GM23248 (cell line): ENCODE measurements around the gene HUWE1. TPM values are rescaled to one million over a fixed set of nuclear protein-coding genes. Genes with fewer than 3 reads are reported as not detected.

Experiments
- DNase-seq: peaks from one replicate; pipeline ENCODE4 v3.0.0-alpha.2; 2015
- H2AFZ ChIP-seq: fragments of 200-600 bp; sonication (generic); 2 replicates; pipeline ENCODE4 v1.6.1; 2016; ENCODE audit warnings: antibody characterized with exemption
- H3F3A ChIP-seq: fragments of 200-600 bp; sonication (generic); 2 replicates; pipeline ENCODE4 v1.6.1; 2016; ENCODE audit warnings: mild to moderate bottlenecking, antibody characterized with exemption, mixed run types; ENCODE audit not compliant: insufficient read depth
- H3K27ac ChIP-seq: fragments of 200-600 bp; sonication (generic); 2 replicates; pipeline ENCODE4 v1.5.1; 2016; ENCODE audit warnings: mild to moderate bottlenecking
- H3K27me3 ChIP-seq: fragments of 200-600 bp; sonication (generic); replicated peaks from 2 replicates; pipeline ENCODE4 v1.6.1; 2016; ENCODE audit warnings: mild to moderate bottlenecking; ENCODE audit not compliant: insufficient read depth
- H3K36me3 ChIP-seq: fragments of 200-600 bp; sonication (generic); 2 replicates; pipeline ENCODE4 v1.6.1; 2016; ENCODE audit warnings: low read depth, mild to moderate bottlenecking
- H3K4me1 ChIP-seq: fragments of 200-600 bp; sonication (generic); 2 replicates; pipeline ENCODE4 v1.6.1; 2016; ENCODE audit warnings: mild to moderate bottlenecking; ENCODE audit not compliant: insufficient read depth
- H3K4me2 ChIP-seq: fragments of 200-600 bp; sonication (generic); one replicate; pipeline ENCODE4 v1.6.1; 2016; ENCODE audit warnings: mild to moderate bottlenecking; ENCODE audit not compliant: unreplicated experiment
- H3K4me3 ChIP-seq: fragments of 200-600 bp; sonication (generic); 2 replicates; pipeline ENCODE4 v1.5.1; 2016; ENCODE audit warnings: mild to moderate bottlenecking
- H3K79me2 ChIP-seq: fragments of 200-600 bp; sonication (generic); 2 replicates; pipeline ENCODE4 v1.6.1; 2016; ENCODE audit warnings: mild to moderate bottlenecking; ENCODE audit not compliant: insufficient read depth
- H3K9ac ChIP-seq: fragments of 200-600 bp; sonication (generic); 2 replicates; pipeline ENCODE4 v1.6.1; 2016; ENCODE audit warnings: mild to moderate bottlenecking
- H3K9me2 ChIP-seq: fragments of 200-600 bp; sonication (generic); 2 replicates; pipeline ENCODE4 v1.6.1; 2016; ENCODE audit warnings: mixed run types, mild to moderate bottlenecking, moderate library complexity; ENCODE audit not compliant: insufficient read depth
- H3K9me3 ChIP-seq: fragments of 200-600 bp; sonication (generic); one replicate; pipeline ENCODE4 v1.6.1; 2017; ENCODE audit warnings: low read depth
- H4K20me1 ChIP-seq: fragments of 200-600 bp; sonication (generic); 2 replicates; pipeline ENCODE4 v1.6.0; 2016; ENCODE audit not compliant: insufficient read depth
- EZH2 ChIP-seq: fragments of 200-600 bp; sonication (generic); IDR thresholded peaks from 2 replicates; pipeline ENCODE4 v1.6.1; 2018; ENCODE audit warnings: antibody characterized with exemption, mild to moderate bottlenecking; ENCODE audit not compliant: insufficient read depth, poor library complexity, severe bottlenecking
- EZH2phosphoT487 ChIP-seq: fragments of 200-600 bp; sonication (generic); IDR thresholded peaks from 2 replicates; pipeline ENCODE4 v1.6.1; 2018; ENCODE audit warnings: antibody characterized with exemption, moderate library complexity, mild to moderate bottlenecking, low read depth; ENCODE audit not compliant: insufficient read depth
- WGBS, 2 experiments: methylation state at CpG; one replicate each; pipeline ENCODE4 v1.1.6; 2015 to 2017; ENCODE audit warnings: low lambda C conversion rate in 2 of 2, low coverage in 1 of 2; ENCODE audit errors: missing lambda C conversion rate in 2 of 2; 5-methylcytosine and 5-hydroxymethylcytosine counted together
- in situ Hi-C: fragments of 300-500 bp; cut with MboI; formaldehyde crosslinking; loops from 2 replicates; pipeline ENCODE4 v1.15.0; 2020
- polyA plus RNA-seq: library from polyadenylated mRNA; unstranded; fragments of >200 nt; fragmentation: Nextera tagmentation; extraction: Ambion mirVana; gene quantifications from 2 replicates; pipeline ENCODE4 v1.2.1, GENCODE V29; 2016
- total RNA-seq: library from RNA; depleted of rRNA; stranded (reverse); fragments of >200 nt; shearing (Covaris generic); gene quantifications from 2 replicates; pipeline ENCODE4 v1.2.3, GENCODE V29; 2014; rRNA removed

The HUWE1 gene
- total RNA-seq (71.2 and 73.5 TPM in 2 replicates), polyA plus RNA-seq (29.8 and 31.3 TPM in 2 replicates)

GRCh38 chrX:53686151-53686885 lies at the start of gene HUWE1:
TSS of gene HUWE1 (minus strand) at chrX:53686719. CDS start at chrX:53654107, 32,612 bp downstream.
- Histone ChIP-seq H2AFZ (peak within 1 kb of the TSS; percentile 91), H3F3A (peaks cover 27% of the 10 kb centered on the region), H3K4me2 (peak within 1 kb of the TSS; percentile 93), H3K79me2 (peaks cover 37% of the 10 kb centered on the region), H3K4me1 (peaks cover 9% of the 10 kb centered on the region), H3K27me3 (no peaks in the 10 kb centered on the region), H3K9ac (peak within 1 kb of the TSS; percentile 100), H4K20me1 (no peaks in the 10 kb centered on the region), H3K4me3 (peak within 1 kb of the TSS; percentile 91), H3K9me3 (no peaks in the 10 kb centered on the region), H3K9me2 (no peaks in the 10 kb centered on the region), H3K36me3 (peaks cover 3% of the 10 kb centered on the region; the same call in 1 of the 2 replicates), H3K27ac (peak within 1 kb of the TSS; percentile 84)
- DNase-seq = peak; percentile 81
- 0 to 1% methylated on average over 18 to 22 of the region's 61 CpGs for WGBS, 2 experiments
- TF ChIP-seq EZH2phosphoT487 (no peak), EZH2 (no peak)
- in situ Hi-C loops = loop anchor here (10.0 kb wide), 1 partner anchor 148 kb away; no protein-coding TSS in a partner anchor

GRCh38 chrX:53732797-53733196 lies 46.3 kb upstream of the HUWE1 start:
- in situ Hi-C loops = no loop called here
- Histone ChIP-seq H3F3A (no peaks in the 10 kb centered on the region), H3K9ac (no peak overlapping the region), H3K4me3 (no peak overlapping the region), H3K4me2 (no peak overlapping the region), H2AFZ (no peak overlapping the region), H3K9me2 (no peaks in the 10 kb centered on the region), H3K4me1 (0 out of 2 replicates have a peak, but pooled peaks cover 3% of the 10 kb centered on the region), H3K27me3 (no peaks in the 10 kb centered on the region), H3K36me3 (no peaks in the 10 kb centered on the region), H3K79me2 (no peaks in the 10 kb centered on the region), H3K9me3 (no peaks in the 10 kb centered on the region), H4K20me1 (no peaks in the 10 kb centered on the region), H3K27ac (no peak overlapping the region)
- WGBS, 2 experiments = 73 to 74% methylated on average over 2 of the region's 2 CpGs
- DNase-seq = no peak
- no peak for TF ChIP-seq EZH2
- TF ChIP-seq EZH2phosphoT487 = no peak

GRCh38 chrX:53729751-53730150 lies 43.2 kb upstream of the HUWE1 start:
- Histone ChIP-seq H3K4me1 (peaks cover 13% of the 10 kb centered on the region; the same call in 1 of the 2 replicates), H2AFZ (no peak overlapping the region), H3K4me3 (no peak overlapping the region), H4K20me1 (no peaks in the 10 kb centered on the region), H3K9ac (no peak overlapping the region), H3F3A (peaks cover 6% of the 10 kb centered on the region; the same call in 1 of the 2 replicates), H3K9me3 (no peaks in the 10 kb centered on the region), H3K27ac (no peak overlapping the region), H3K27me3 (no peaks in the 10 kb centered on the region), H3K9me2 (no peaks in the 10 kb centered on the region), H3K79me2 (no peaks in the 10 kb centered on the region), H3K4me2 (no peak overlapping the region), H3K36me3 (no peaks in the 10 kb centered on the region)
- in situ Hi-C loops = no loop called here
- peak; percentile 5 for DNase-seq
- TF ChIP-seq EZH2 = no peak
- no peak for TF ChIP-seq EZH2phosphoT487
- 0% methylated on average over 1 of the region's 1 CpG for WGBS, 2 experiments

- Histone ChIP-seq H3K36me3 (no peaks in the 10 kb centered on the region), H3K4me2 (no peak overlapping the region), H4K20me1 (no peaks in the 10 kb centered on the region), H3K79me2 (no peaks in the 10 kb centered on the region), H3K27ac (no peak overlapping the region), H3K9me2 (no peaks in the 10 kb centered on the region), H2AFZ (no peak overlapping the region), H3K27me3 (no peaks in the 10 kb centered on the region), H3K4me1 (peaks cover 13% of the 10 kb centered on the region; the same call in 1 of the 2 replicates), H3K9me3 (no peaks in the 10 kb centered on the region), H3F3A (peaks cover 6% of the 10 kb centered on the region; the same call in 1 of the 2 replicates), H3K4me3 (no peak overlapping the region), H3K9ac (no peak overlapping the region)
- in situ Hi-C loops = no loop called here
- TF ChIP-seq EZH2 (no peak), EZH2phosphoT487 (no peak)
- WGBS, 2 experiments = 60 to 70% methylated on average over 1 to 2 of the region's 2 CpGs
- DNase-seq = no peak
These were observed 42.0 kb upstream of the HUWE1 start for GRCh38 chrX:53728506-53728905.
